Astrocyte (in vitro differentiated cells and primary cell): ENCODE results near the gene SPTLC1. TPM values are rescaled to one million over a fixed set of nuclear protein-coding genes. Genes with fewer than 3 reads are reported as not detected.

ENCODE experiments used
- DNase-seq: peaks from one replicate; pipeline ENCODE4 v3.0.0-alpha.2; 2010; ENCODE audit warnings: low read depth
- FAIRE-seq: peaks from 2 replicates; lab custom pipeline; 2011; peaks lifted over from hg19 to GRCh38; lab: Jason Lieb, UNC
- H2AFZ ChIP-seq: 2 replicates; pipeline ENCODE4 v1.6.0; 2012; ENCODE audit warnings: low read depth, low read length, inconsistent platforms
- H3K27ac ChIP-seq: 2 replicates; pipeline ENCODE4 v1.5.1; 2011; ENCODE audit warnings: low read depth, low read length, inconsistent platforms
- H3K27me3 ChIP-seq: 2 replicates; pipeline ENCODE4 v1.6.0; 2011; ENCODE audit warnings: low read length, inconsistent platforms; ENCODE audit not compliant: insufficient read depth
- H3K36me3 ChIP-seq: 2 replicates; pipeline ENCODE4 v1.5.1; 2011; ENCODE audit warnings: low read length, inconsistent platforms; ENCODE audit not compliant: insufficient read depth
- H3K4me1 ChIP-seq: 2 replicates; pipeline ENCODE4 v1.5.1; 2011; ENCODE audit warnings: low read length, inconsistent platforms; ENCODE audit not compliant: insufficient read depth
- H3K4me2 ChIP-seq: 2 replicates; pipeline ENCODE4 v1.6.0; 2012; ENCODE audit warnings: low read length, inconsistent platforms
- H3K4me3 ChIP-seq: 2 replicates; pipeline ENCODE4 v1.5.1; 2011; ENCODE audit warnings: low read depth, mild to moderate bottlenecking, low read length, inconsistent platforms; ENCODE audit not compliant: insufficient read depth
- H3K79me2 ChIP-seq: 2 replicates; pipeline ENCODE4 v1.6.0; 2012; ENCODE audit warnings: mild to moderate bottlenecking, low read length, inconsistent platforms; ENCODE audit not compliant: insufficient read depth
- H3K9ac ChIP-seq: 2 replicates; pipeline ENCODE4 v1.6.0; 2012; ENCODE audit warnings: mild to moderate bottlenecking, low read length, inconsistent platforms
- H3K9me3 ChIP-seq: 2 replicates; pipeline ENCODE4 v1.5.1; 2012; ENCODE audit warnings: low read depth, mild to moderate bottlenecking, low read length, inconsistent platforms; ENCODE audit not compliant: insufficient read depth
- H4K20me1 ChIP-seq: 2 replicates; pipeline ENCODE4 v1.6.0; 2012; ENCODE audit warnings: low read length, inconsistent platforms; ENCODE audit not compliant: insufficient read depth
- H3K27ac Mint-ChIP-seq: one replicate; pipeline ENCODE4 v1.8.0; 2021; ENCODE audit warnings: mild to moderate bottlenecking, mixed read lengths; ENCODE audit not compliant: unreplicated experiment
- H3K27me3 Mint-ChIP-seq: one replicate; pipeline ENCODE4 v1.8.0; 2021; ENCODE audit warnings: low read depth, mixed read lengths; ENCODE audit not compliant: unreplicated experiment
- H3K36me3 Mint-ChIP-seq: one replicate; pipeline ENCODE4 v1.8.0; 2021; ENCODE audit warnings: low read depth, mixed read lengths; ENCODE audit not compliant: unreplicated experiment
- H3K4me1 Mint-ChIP-seq: one replicate; pipeline ENCODE4 v1.8.0; 2021; ENCODE audit warnings: low read depth, mixed read lengths; ENCODE audit not compliant: unreplicated experiment
- H3K4me3 Mint-ChIP-seq: one replicate; pipeline ENCODE4 v1.8.0; 2021; ENCODE audit warnings: mild to moderate bottlenecking, moderate library complexity, mixed read lengths; ENCODE audit not compliant: unreplicated experiment
- H3K9me3 Mint-ChIP-seq: one replicate; pipeline ENCODE4 v1.8.0; 2021; ENCODE audit warnings: mild to moderate bottlenecking, mixed read lengths; ENCODE audit not compliant: unreplicated experiment
- EZH2 ChIP-seq: IDR thresholded peaks from 2 replicates; pipeline ENCODE4 v1.6.1; 2012; ENCODE audit warnings: mild to moderate bottlenecking, low read length, inconsistent platforms; ENCODE audit not compliant: insufficient read depth
- total RNA-seq: library from RNA; stranded (reverse); gene quantifications from 2 replicates; pipeline ENCODE4 v1.2.1, GENCODE V29; 2021
- TF ChIP-seq, protein P1 (sequence below): IDR thresholded peaks from 2 replicates; pipeline ENCODE4 v1.5.1; 2011; ENCODE audit warnings: low read depth, mild to moderate bottlenecking, inconsistent platforms, low read length, moderate library complexity; ENCODE audit not compliant: insufficient read depth

SPTLC1 gene
- total RNA-seq, 1 donor from 2014 or later, result 75.9 TPM

GRCh38 chr9:92033991-92034390 is 81.2 kb downstream of the SPTLC1 start:
- TF ChIP-seq, protein P1, sequence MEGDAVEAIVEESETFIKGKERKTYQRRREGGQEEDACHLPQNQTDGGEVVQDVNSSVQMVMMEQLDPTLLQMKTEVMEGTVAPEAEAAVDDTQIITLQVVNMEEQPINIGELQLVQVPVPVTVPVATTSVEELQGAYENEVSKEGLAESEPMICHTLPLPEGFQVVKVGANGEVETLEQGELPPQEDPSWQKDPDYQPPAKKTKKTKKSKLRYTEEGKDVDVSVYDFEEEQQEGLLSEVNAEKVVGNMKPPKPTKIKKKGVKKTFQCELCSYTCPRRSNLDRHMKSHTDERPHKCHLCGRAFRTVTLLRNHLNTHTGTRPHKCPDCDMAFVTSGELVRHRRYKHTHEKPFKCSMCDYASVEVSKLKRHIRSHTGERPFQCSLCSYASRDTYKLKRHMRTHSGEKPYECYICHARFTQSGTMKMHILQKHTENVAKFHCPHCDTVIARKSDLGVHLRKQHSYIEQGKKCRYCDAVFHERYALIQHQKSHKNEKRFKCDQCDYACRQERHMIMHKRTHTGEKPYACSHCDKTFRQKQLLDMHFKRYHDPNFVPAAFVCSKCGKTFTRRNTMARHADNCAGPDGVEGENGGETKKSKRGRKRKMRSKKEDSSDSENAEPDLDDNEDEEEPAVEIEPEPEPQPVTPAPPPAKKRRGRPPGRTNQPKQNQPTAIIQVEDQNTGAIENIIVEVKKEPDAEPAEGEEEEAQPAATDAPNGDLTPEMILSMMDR, result no peak
- no peak for TF ChIP-seq EZH2
- Mint-ChIP-seq H3K27ac (peak overlapping the region; percentile 50), H3K36me3 (peaks cover 33% of the 10 kb centered on the region), H3K9me3 (no peaks in the 10 kb centered on the region), H3K4me3 (no peak overlapping the region), H3K4me1 (peaks cover 8% of the 10 kb centered on the region), H3K27me3 (no peaks in the 10 kb centered on the region)
- Histone ChIP-seq H3K9ac (no peak overlapping the region), H3K27ac (no peak overlapping the region), H3K9me3 (no peaks in the 10 kb centered on the region), H3K4me1 (no peaks in the 10 kb centered on the region), H3K4me2 (no peak overlapping the region), H2AFZ (no peak overlapping the region), H3K36me3 (peaks cover 28% of the 10 kb centered on the region), H4K20me1 (no peaks in the 10 kb centered on the region), H3K79me2 (no peaks in the 10 kb centered on the region), H3K27me3 (no peaks in the 10 kb centered on the region), H3K4me3 (no peak overlapping the region)
- FAIRE-seq (no peak), DNase-seq (no peak)

- Mint-ChIP-seq H3K9me3 (no peaks in the 10 kb centered on the region), H3K27me3 (no peaks in the 10 kb centered on the region), H3K4me1 (peaks cover 8% of the 10 kb centered on the region), H3K36me3 (peaks cover 28% of the 10 kb centered on the region), H3K4me3 (no peak overlapping the region), H3K27ac (no peak overlapping the region)
- Histone ChIP-seq H3K79me2 (no peaks in the 10 kb centered on the region), H3K27ac (no peak overlapping the region), H3K27me3 (no peaks in the 10 kb centered on the region), H3K4me2 (no peak overlapping the region), H4K20me1 (no peaks in the 10 kb centered on the region), H3K4me3 (no peak overlapping the region), H3K4me1 (no peaks in the 10 kb centered on the region), H2AFZ (no peak overlapping the region), H3K9me3 (no peaks in the 10 kb centered on the region), H3K36me3 (peaks cover 28% of the 10 kb centered on the region), H3K9ac (no peak overlapping the region)
- DNase-seq, result no peak
- FAIRE-seq, result no peak
- TF ChIP-seq EZH2, result no peak
- TF ChIP-seq, protein P1, result no peak
Measured at GRCh38 chr9:92033307-92033706, 81.9 kb downstream of the SPTLC1 start.

GRCh38 chr9:92032891-92033290 is 82.3 kb downstream of the SPTLC1 start:
- DNase-seq (no peak), FAIRE-seq (no peak)
- Histone ChIP-seq H3K36me3 (peaks cover 28% of the 10 kb centered on the region), H3K4me3 (no peak overlapping the region), H2AFZ (no peak overlapping the region), H3K9ac (no peak overlapping the region), H3K79me2 (no peaks in the 10 kb centered on the region), H3K9me3 (no peaks in the 10 kb centered on the region), H3K4me2 (no peak overlapping the region), H3K27me3 (no peaks in the 10 kb centered on the region), H4K20me1 (no peaks in the 10 kb centered on the region), H3K4me1 (no peaks in the 10 kb centered on the region), H3K27ac (no peak overlapping the region)
- peaks cover 25% of the 10 kb centered on the region for H3K36me3 Mint-ChIP-seq
- no peak overlapping the region for H3K4me3 Mint-ChIP-seq
- H3K27me3 Mint-ChIP-seq, result no peaks in the 10 kb centered on the region
- no peaks in the 10 kb centered on the region for H3K9me3 Mint-ChIP-seq
- H3K27ac Mint-ChIP-seq, result no peak overlapping the region
- TF ChIP-seq, protein P1, result no peak
- TF ChIP-seq EZH2, result no peak
- peaks cover 3% of the 10 kb centered on the region for H3K4me1 Mint-ChIP-seq
